OCI-LY1 (cell line): ENCODE measurements around the gene SLAMF9.

Experiments used
- H2AFZ ChIP-seq: fragments of 200-600 bp; sonication (generic), shearing (Covaris generic); 2 replicates; pipeline ENCODE4 v1.6.0; 2014; ENCODE audit warnings: antibody characterized with exemption, mild to moderate bottlenecking, low read length
- H3F3A ChIP-seq: fragments of 200-600 bp; sonication (generic), shearing (Covaris generic); 2 replicates; pipeline ENCODE4 v1.6.0; 2014; ENCODE audit warnings: mild to moderate bottlenecking, antibody characterized with exemption, low read length, moderate library complexity; ENCODE audit not compliant: insufficient read depth
- H3K27ac ChIP-seq: fragments of 200-600 bp; sonication (generic); 2 replicates; pipeline ENCODE4 v1.5.1; 2014; ENCODE audit warnings: low read length, mixed run types, mild to moderate bottlenecking, low read depth; ENCODE audit not compliant: poor library complexity, severe bottlenecking
- H3K27me3 ChIP-seq: fragments of 200-600 bp; sonication (generic); 2 replicates; pipeline ENCODE4 v1.6.0; 2014; ENCODE audit warnings: antibody characterized with exemption, mild to moderate bottlenecking, low read length, moderate library complexity; ENCODE audit not compliant: insufficient read depth
- H3K36me3 ChIP-seq: fragments of 200-600 bp; sonication (generic); 2 replicates; pipeline ENCODE4 v1.6.1; 2014; ENCODE audit warnings: mild to moderate bottlenecking, antibody characterized with exemption, low read length, moderate library complexity, mixed read lengths; ENCODE audit not compliant: insufficient read depth
- H3K4me1 ChIP-seq: fragments of 200-600 bp; sonication (generic); 2 replicates; pipeline ENCODE4 v1.5.1; 2014; ENCODE audit warnings: mild to moderate bottlenecking, low read length, moderate library complexity; ENCODE audit not compliant: insufficient read depth, severe bottlenecking
- H3K4me2 ChIP-seq: fragments of 200-600 bp; sonication (generic), shearing (Covaris generic); 2 replicates; pipeline ENCODE4 v1.6.1; 2014; ENCODE audit warnings: low read length
- H3K4me3 ChIP-seq: fragments of 200-600 bp; sonication (generic); 2 replicates; pipeline ENCODE4 v1.5.1; 2014; ENCODE audit warnings: low read length, low read depth, mild to moderate bottlenecking, mixed read lengths; ENCODE audit not compliant: poor library complexity, severe bottlenecking
- H3K79me2 ChIP-seq: fragments of 200-600 bp; shearing (Covaris generic); 2 replicates; pipeline ENCODE4 v1.6.1; 2016; ENCODE audit warnings: mixed run types, low read length, mixed read lengths; ENCODE audit not compliant: insufficient read depth
- H3K9ac ChIP-seq: fragments of 200-600 bp; sonication (generic), shearing (Covaris generic); 2 replicates; pipeline ENCODE4 v1.6.1; 2014; ENCODE audit warnings: mild to moderate bottlenecking, low read length, mixed read lengths
- H3K9me2 ChIP-seq: fragments of 200-600 bp; sonication (generic), shearing (Covaris generic); 2 replicates; pipeline ENCODE4 v1.6.1; 2014; ENCODE audit warnings: low read depth, mild to moderate bottlenecking, low read length, mixed read lengths
- H3K9me3 ChIP-seq: fragments of 200-600 bp; shearing (Covaris generic); 2 replicates; pipeline ENCODE4 v1.6.1; 2014; ENCODE audit warnings: low read length, mixed read lengths
- H4K20me1 ChIP-seq: fragments of 200-600 bp; sonication (generic), shearing (Covaris generic); 2 replicates; pipeline ENCODE4 v1.6.0; 2016; ENCODE audit warnings: mild to moderate bottlenecking, low read length; ENCODE audit not compliant: insufficient read depth
- EZH2 ChIP-seq: fragments of 200-600 bp; sonication (generic), shearing (Covaris generic); IDR thresholded peaks from 2 replicates; pipeline ENCODE4 v1.8.0; 2017; ENCODE audit warnings: borderline replicate concordance, mixed run types, mild to moderate bottlenecking, antibody characterized with exemption, low read length, moderate library complexity, mixed read lengths
- TF ChIP-seq, protein P1 (sequence below): fragments of 200-600 bp; sonication (generic), shearing (Covaris generic); IDR thresholded peaks from 2 replicates; pipeline ENCODE4 v1.5.1; 2017; ENCODE audit warnings: mild to moderate bottlenecking, antibody characterized with exemption, low read length, moderate library complexity, mixed read lengths

The SLAMF9 gene

DNA sequence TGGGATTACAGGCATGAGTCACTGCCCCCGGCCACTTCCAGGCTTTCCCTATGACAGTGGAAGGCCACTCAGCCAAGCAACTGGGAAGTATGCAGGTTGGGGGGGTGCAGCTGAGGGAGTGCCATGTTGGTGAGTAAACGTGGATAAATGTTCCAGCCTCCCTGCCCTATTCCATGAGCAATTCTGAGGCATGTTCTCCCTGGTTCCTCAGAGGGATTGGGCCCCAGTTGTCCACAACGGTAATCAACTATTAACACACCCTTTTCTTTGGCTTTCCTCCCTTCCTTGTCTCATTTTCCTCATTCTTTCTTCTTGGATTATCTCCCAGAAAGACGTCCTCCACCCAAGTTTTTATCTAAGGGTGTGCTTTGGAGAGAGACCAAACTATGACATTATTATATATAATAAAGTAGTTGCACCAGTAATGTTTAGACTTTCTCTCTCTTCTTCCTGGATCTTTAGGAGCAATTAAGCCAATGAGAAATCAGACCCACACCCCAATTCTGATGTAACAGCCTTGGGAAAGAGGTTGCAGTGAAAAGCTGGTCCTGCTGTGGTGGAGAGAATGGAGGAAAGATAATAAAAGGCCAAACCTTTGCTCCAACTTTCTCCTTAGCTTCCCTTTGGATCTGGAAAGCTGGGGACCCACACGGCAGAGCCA is 6.8 kb upstream of the SLAMF9 start:
- Histone ChIP-seq H4K20me1 (no peaks in the 10 kb centered on the region), H3K27me3 (peaks cover 8% of the 10 kb centered on the region; the same call in 1 of the 2 replicates), H3K4me3 (no peak overlapping the region), H3K79me2 (no peaks in the 10 kb centered on the region), H3K4me1 (no peaks in the 10 kb centered on the region), H3K9ac (no peak overlapping the region), H2AFZ (no peak overlapping the region), H3K9me2 (no peaks in the 10 kb centered on the region), H3K4me2 (no peak overlapping the region), H3K27ac (no peak overlapping the region), H3K36me3 (no peaks in the 10 kb centered on the region), H3F3A (no peaks in the 10 kb centered on the region), H3K9me3 (no peaks in the 10 kb centered on the region)
- TF ChIP-seq, protein P1, sequence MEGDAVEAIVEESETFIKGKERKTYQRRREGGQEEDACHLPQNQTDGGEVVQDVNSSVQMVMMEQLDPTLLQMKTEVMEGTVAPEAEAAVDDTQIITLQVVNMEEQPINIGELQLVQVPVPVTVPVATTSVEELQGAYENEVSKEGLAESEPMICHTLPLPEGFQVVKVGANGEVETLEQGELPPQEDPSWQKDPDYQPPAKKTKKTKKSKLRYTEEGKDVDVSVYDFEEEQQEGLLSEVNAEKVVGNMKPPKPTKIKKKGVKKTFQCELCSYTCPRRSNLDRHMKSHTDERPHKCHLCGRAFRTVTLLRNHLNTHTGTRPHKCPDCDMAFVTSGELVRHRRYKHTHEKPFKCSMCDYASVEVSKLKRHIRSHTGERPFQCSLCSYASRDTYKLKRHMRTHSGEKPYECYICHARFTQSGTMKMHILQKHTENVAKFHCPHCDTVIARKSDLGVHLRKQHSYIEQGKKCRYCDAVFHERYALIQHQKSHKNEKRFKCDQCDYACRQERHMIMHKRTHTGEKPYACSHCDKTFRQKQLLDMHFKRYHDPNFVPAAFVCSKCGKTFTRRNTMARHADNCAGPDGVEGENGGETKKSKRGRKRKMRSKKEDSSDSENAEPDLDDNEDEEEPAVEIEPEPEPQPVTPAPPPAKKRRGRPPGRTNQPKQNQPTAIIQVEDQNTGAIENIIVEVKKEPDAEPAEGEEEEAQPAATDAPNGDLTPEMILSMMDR = no peak
- no peak for TF ChIP-seq EZH2

DNA sequence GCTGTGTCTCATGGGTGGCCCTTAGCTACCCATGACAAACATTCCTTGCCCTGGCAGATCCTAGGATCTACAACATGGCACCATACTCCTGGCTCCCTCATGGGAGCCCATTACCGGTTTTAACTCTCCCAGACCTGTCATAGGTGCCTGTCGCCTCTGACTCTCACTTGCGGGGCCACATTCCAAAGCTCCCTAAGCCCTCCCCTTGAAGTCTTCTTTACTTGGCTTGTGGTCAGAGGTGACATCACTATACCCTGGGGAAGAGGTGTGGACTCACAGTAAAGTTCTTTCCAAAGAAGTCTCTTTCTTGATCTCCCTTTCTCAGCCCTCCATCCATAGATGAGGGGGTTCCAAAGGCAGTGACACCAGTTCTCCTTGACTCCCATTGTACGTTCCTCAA is 5.4 kb upstream of the SLAMF9 start:
- Histone ChIP-seq H3K4me3 (no peak overlapping the region), H3F3A (no peaks in the 10 kb centered on the region), H3K9me2 (no peaks in the 10 kb centered on the region), H3K4me1 (no peaks in the 10 kb centered on the region), H3K27ac (no peak overlapping the region), H3K4me2 (no peak overlapping the region), H3K79me2 (no peaks in the 10 kb centered on the region), H3K9me3 (no peaks in the 10 kb centered on the region), H2AFZ (no peak overlapping the region), H3K9ac (no peak overlapping the region), H3K36me3 (no peaks in the 10 kb centered on the region), H4K20me1 (no peaks in the 10 kb centered on the region), H3K27me3 (peaks cover 8% of the 10 kb centered on the region; the same call in 1 of the 2 replicates)
- TF ChIP-seq, protein P1 = no peak
- no peak for TF ChIP-seq EZH2

- H2AFZ ChIP-seq = no peak overlapping the region
- H3K9me3 ChIP-seq = no peaks in the 10 kb centered on the region
- peaks cover 8% of the 10 kb centered on the region; the same call in 1 of the 2 replicates for H3K27me3 ChIP-seq
- no peak overlapping the region for H3K9ac ChIP-seq
- TF ChIP-seq EZH2 = no peak
- TF ChIP-seq, protein P1 = no peak
- no peak overlapping the region for H3K4me3 ChIP-seq
- no peaks in the 10 kb centered on the region for H3K79me2 ChIP-seq
- H3K9me2 ChIP-seq = no peaks in the 10 kb centered on the region
- no peaks in the 10 kb centered on the region for H3F3A ChIP-seq
- H3K4me2 ChIP-seq = no peak overlapping the region
- no peaks in the 10 kb centered on the region for H3K4me1 ChIP-seq
- no peak overlapping the region for H3K27ac ChIP-seq
- H3K36me3 ChIP-seq = no peaks in the 10 kb centered on the region
- no peaks in the 10 kb centered on the region for H4K20me1 ChIP-seq
These were observed 4.8 kb upstream of the SLAMF9 start for GRCh38 chr1:159958719-159959380.
